Inflammatory macrophage treated with lipopolysaccharide for 1 hour (primary cell): ENCODE data around the gene ANXA2.
"Not testable (repeated sequence)": the region's sequence is repeated elsewhere in the genome, so short reads cannot be mapped to it uniquely, and the experiment has no call there.

Experiments used
- DNase-seq, 2 donors: peaks; one replicate each; pipeline ENCODE4 v3.0.0-alpha.2; 2020 to 2022

The ANXA2 gene

GRCh38 chr15:60408463-60408981 lies 10.7 kb upstream of the ANXA2 start:
- DNase-seq = peak; percentile 90 to 96

- DNase-seq = peak; percentile 72 to 85
These were observed 9.6 kb upstream of the ANXA2 start for GRCh38 chr15:60407415-60407805.

GRCh38 chr15:60406513-60407414 lies 9.0 kb upstream of the ANXA2 start:
- no peak for DNase-seq

- DNase-seq = no peak
These were observed 7.6 kb upstream of the ANXA2 start for GRCh38 chr15:60405399-60405798.

GRCh38 chr15:60404351-60404750 lies 6.6 kb upstream of the ANXA2 start:
- DNase-seq = not testable (repeated sequence)

GRCh38 chr15:60400944-60401343 lies 3.2 kb upstream of the ANXA2 start:
- no peak for DNase-seq

- no peak for DNase-seq
These were observed 2.1 kb upstream of the ANXA2 start for GRCh38 chr15:60399931-60400330.

- DNase-seq = no peak
These were observed 1.6 kb upstream of the ANXA2 start for GRCh38 chr15:60399246-60399915.

GRCh38 chr15:60396958-60397771 lies 621 bp downstream of the ANXA2 start:
- peak; percentile 82 to 83 for DNase-seq

GRCh38 chr15:60396560-60396957 lies 1.2 kb downstream of the ANXA2 start:
- DNase-seq = peak in 1 of 2 donors; percentile 30

- DNase-seq = peak in 1 of 2 donors; percentile 45
These were observed 1.7 kb downstream of the ANXA2 start for GRCh38 chr15:60396100-60396499.

- peak; percentile 49 for DNase-seq
These were observed 2.3 kb downstream of the ANXA2 start for GRCh38 chr15:60395276-60396011.

GRCh38 chr15:60394689-60395097 lies 3.1 kb downstream of the ANXA2 start:
- peak; percentile 82 to 85 for DNase-seq

GRCh38 chr15:60392986-60393790 lies 4.6 kb downstream of the ANXA2 start:
- peak; percentile 93 to 97 for DNase-seq

GRCh38 chr15:60392601-60392985 lies 5.2 kb downstream of the ANXA2 start:
- DNase-seq = peak; percentile 55 to 62

- no peak for DNase-seq
These were observed 6.0 kb downstream of the ANXA2 start for GRCh38 chr15:60391722-60392315.

GRCh38 chr15:60390871-60391501 lies 6.8 kb downstream of the ANXA2 start:
- peak; percentile 77 to 80 for DNase-seq

- no peak for DNase-seq
These were observed 7.6 kb downstream of the ANXA2 start for GRCh38 chr15:60390231-60390630.

- DNase-seq = no peak
These were observed 8.3 kb downstream of the ANXA2 start for GRCh38 chr15:60389261-60390077.
